Spleen (tissue), 7 donors: ENCODE measurements around the gene DNAJC25.

Experiments used
- CTCF ChIP-seq, 11 experiments: fragments of 200-600 bp in 7 of 11; fragments of 450-650 bp in 4 of 11; sonication (generic) in 4 of 11; IDR thresholded peaks in 8 of 11; conservative IDR thresholded peaks in 3 of 11; 1 replicate in 7 of 11; 2 replicates in 4 of 11; pipeline versions ENCODE4 v1.4.0 to v1.8.0; 2016 to 2021; ENCODE audit warnings: antibody characterized with exemption in 11 of 11, inconsistent platforms in 4 of 11, mild to moderate bottlenecking in 1 of 11
- POLR2A ChIP-seq, 3 donors: fragments of 450-650 bp; IDR thresholded peaks; one replicate each; pipeline ENCODE4 v1.5.1; 2017; ENCODE audit warnings: antibody characterized with exemption in 3 of 3, mild to moderate bottlenecking in 1 of 3
- POLR2AphosphoS5 ChIP-seq, 3 donors: sonication (generic); formaldehyde crosslinking; IDR thresholded peaks; one replicate each; pipeline ENCODE4 v1.5.1; 2017; ENCODE audit warnings: antibody characterized with exemption in 3 of 3
- donor health status: DM: no; HTN: no; CAD: no; lungs with moderate emphysema.
- donor health status: DM: no; HTN: no; CAD: no.
- donor health status: DM: no; HTN: no; CAD: no.

DNA sequence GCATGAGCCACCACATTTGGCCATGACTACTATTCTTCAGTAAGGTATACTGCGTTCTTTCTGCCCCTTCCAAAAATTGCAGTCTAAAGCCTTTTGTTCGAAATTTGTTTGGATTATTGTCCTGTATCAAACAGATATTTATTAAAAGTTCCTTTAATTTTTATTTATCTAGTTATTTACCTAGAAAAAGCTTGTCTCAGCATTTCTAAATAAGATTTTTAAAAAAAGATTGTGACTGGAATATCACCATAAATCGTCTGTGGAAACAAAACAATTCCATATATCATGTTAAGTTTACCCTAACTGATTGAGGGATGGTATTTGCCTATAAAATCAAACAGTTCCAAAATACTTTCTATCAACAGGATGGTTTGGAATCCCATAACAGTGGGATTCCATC lies 45.0 kb downstream of the DNAJC25 start:
- TF ChIP-seq CTCF (IDR thresholded peaks at IDR 0.05 in 8 of 11, conservative IDR thresholded peaks at IDR 0.05 in 3 of 11) (no peak), POLR2A (IDR thresholded peaks at IDR 0.05) (no peak), POLR2AphosphoS5 (IDR thresholded peaks at IDR 0.05) (no peak)
